Erythroblast (primary cell): ENCODE measurements around the gene KDM2A.

ENCODE experiments used
- GATA1 ChIP-seq: IDR thresholded peaks from 2 replicates; pipeline ENCODE4 v1.6.1; 2011; ENCODE audit warnings: low read depth, mild to moderate bottlenecking, control low read depth, low read length, moderate library complexity
- POLR2A ChIP-seq: IDR thresholded peaks from 2 replicates; pipeline ENCODE4 v1.6.1; 2011; ENCODE audit warnings: mild to moderate bottlenecking, low read length

DNA sequence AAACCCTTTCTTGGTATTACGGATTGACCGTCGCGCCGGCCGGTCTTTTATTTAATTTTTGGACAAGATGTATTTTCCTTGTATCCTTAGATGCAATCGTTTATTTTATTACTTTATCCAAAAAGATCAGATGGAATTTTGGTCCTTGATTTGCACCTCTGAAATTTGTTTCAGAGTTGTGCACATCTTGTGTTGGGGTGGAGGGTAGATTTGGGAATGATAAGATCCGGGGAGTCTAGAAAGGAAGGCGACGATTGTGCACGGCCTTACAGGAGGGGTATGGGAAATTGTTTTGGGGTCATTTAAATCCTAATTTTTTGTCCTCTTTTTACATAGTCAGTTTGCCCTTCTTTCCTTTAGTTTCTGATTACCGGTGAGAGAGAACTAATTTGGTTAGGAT lies 1.4 kb downstream of the KDM2A start:
- TF ChIP-seq POLR2A (no peak), GATA1 (no peak)
